GM13977 (cell line): ENCODE data around the gene SMYD4.

Source experiments
- DNase-seq: peaks from one replicate; pipeline ENCODE4 v3.0.0; 2012; ENCODE audit warnings: low spot score
- CTCF ChIP-seq: IDR thresholded peaks from 2 replicates; pipeline ENCODE4 v1.5.1; 2012; ENCODE audit warnings: mild to moderate bottlenecking, control low read depth; ENCODE audit not compliant: insufficient read depth; ENCODE audit errors: extremely low read depth, missing control alignments
- in situ Hi-C: fragments of 300-500 bp; cut with MboI; formaldehyde crosslinking; loops from one replicate; pipeline ENCODE4 v1.12.0; 2022; ENCODE audit warnings: low sequenced_read_pairs, low pct_unique_long_range_greater_than_20kb, mixed read lengths, inconsistent platforms; ENCODE audit not compliant: unreplicated experiment

Gene SMYD4

GRCh38 chr17:1733759-1734158 lies 95.9 kb downstream of the SMYD4 start:
- in situ Hi-C loops: no loop called here

GRCh38 chr17:1732833-1733321 lies 96.8 kb downstream of the SMYD4 start:
- no peak for DNase-seq
- no peak for TF ChIP-seq CTCF
- in situ Hi-C loops: no loop called here

More at GRCh38 chr17:1733759-1734158, 95.9 kb downstream of the SMYD4 start:
- no peak for TF ChIP-seq CTCF
- DNase-seq: no peak

GRCh38 chr17:1732241-1732832 lies 97.4 kb downstream of the SMYD4 start:
- no peak for DNase-seq
- in situ Hi-C loops: no loop called here
- no peak for TF ChIP-seq CTCF

GRCh38 chr17:1731194-1731506 lies 98.6 kb downstream of the SMYD4 start:
- in situ Hi-C loops: no loop called here
- DNase-seq: no peak
- TF ChIP-seq CTCF: no peak

GRCh38 chr17:1730326-1731193 lies 99.1 kb downstream of the SMYD4 start:
- in situ Hi-C loops: no loop called here
- no peak for TF ChIP-seq CTCF
- DNase-seq: no peak

- in situ Hi-C loops: no loop called here
- DNase-seq: no peak
- no peak for TF ChIP-seq CTCF
Measured at GRCh38 chr17:1729966-1730325, 99.8 kb downstream of the SMYD4 start.
